HG02610 (cell line): Measurements from ENCODE around the gene ZNF688.
"Not testable (repeated sequence)": the region's sequence is repeated elsewhere in the genome, so short reads cannot be mapped to it uniquely, and the experiment has no call there.

Source experiments
- ATAC-seq: cut with Tn5 transposase; IDR thresholded peaks from one replicate; pipeline ENCODE4 v1.9.1; 2021; ENCODE audit warnings: mild to moderate bottlenecking, moderate library complexity; ENCODE audit not compliant: unreplicated experiment

The ZNF688 gene

GRCh38 chr16:30535106-30535776 lies 36.3 kb downstream of the ZNF688 start:
- ATAC-seq: no peak

- ATAC-seq: peak; percentile 64
Measured at GRCh38 chr16:30534368-30535105, 37.0 kb downstream of the ZNF688 start, which contains the start of gene ZNF747. Gene ZNF747 (minus strand): TSS chr16:30534858. CDS start chr16:30534679, 179 bp downstream.

GRCh38 chr16:30533748-30534367 lies 37.7 kb downstream of the ZNF688 start:
- peak; percentile 4 for ATAC-seq

- ATAC-seq: no peak
Measured at GRCh38 chr16:30533146-30533522, 38.4 kb downstream of the ZNF688 start.

- ATAC-seq: no peak
Measured at GRCh38 chr16:30532285-30533145, 39.0 kb downstream of the ZNF688 start.

- no peak for ATAC-seq
Measured at GRCh38 chr16:30530163-30531037, 41.1 kb downstream of the ZNF688 start.

- no peak for ATAC-seq
Measured at GRCh38 chr16:30528799-30529457, 42.6 kb downstream of the ZNF688 start.

- no peak for ATAC-seq
Measured at GRCh38 chr16:30527635-30528178, 43.8 kb downstream of the ZNF688 start.

GRCh38 chr16:30526823-30527634 lies 44.5 kb downstream of the ZNF688 start:
- ATAC-seq: peak; percentile 90

GRCh38 chr16:30526137-30526822 lies 45.2 kb downstream of the ZNF688 start, which contains the start of gene ZNF768:
Gene ZNF768 (minus strand): TSS chr16:30526566. CDS start chr16:30526413, 153 bp downstream.
- ATAC-seq: peak; percentile 15

GRCh38 chr16:30525844-30526136 lies 45.7 kb downstream of the ZNF688 start:
- no peak for ATAC-seq

GRCh38 chr16:30524575-30525568 lies 46.6 kb downstream of the ZNF688 start:
- no peak for ATAC-seq

- no peak for ATAC-seq
Measured at GRCh38 chr16:30523768-30524574, 47.5 kb downstream of the ZNF688 start.

GRCh38 chr16:30522702-30523463 lies 48.6 kb downstream of the ZNF688 start:
- ATAC-seq: not testable (repeated sequence)
